Measurements from ENCODE around the gene PVALEF. TPM values are rescaled to one million over a fixed set of nuclear protein-coding genes. Genes with fewer than 3 reads are reported as not detected.

PVALEF gene
- total RNA-seq, 1 donor from 2014 or later, result 0.20 TPM

GRCh38 chr17:81158688-81159590 is 6.4 kb upstream of the PVALEF start:
- DNase-seq (peak; percentile 11), ATAC-seq (no peak)
- intact Hi-C loops (cut with micrococcal nuclease), result no loop called here

DNA sequence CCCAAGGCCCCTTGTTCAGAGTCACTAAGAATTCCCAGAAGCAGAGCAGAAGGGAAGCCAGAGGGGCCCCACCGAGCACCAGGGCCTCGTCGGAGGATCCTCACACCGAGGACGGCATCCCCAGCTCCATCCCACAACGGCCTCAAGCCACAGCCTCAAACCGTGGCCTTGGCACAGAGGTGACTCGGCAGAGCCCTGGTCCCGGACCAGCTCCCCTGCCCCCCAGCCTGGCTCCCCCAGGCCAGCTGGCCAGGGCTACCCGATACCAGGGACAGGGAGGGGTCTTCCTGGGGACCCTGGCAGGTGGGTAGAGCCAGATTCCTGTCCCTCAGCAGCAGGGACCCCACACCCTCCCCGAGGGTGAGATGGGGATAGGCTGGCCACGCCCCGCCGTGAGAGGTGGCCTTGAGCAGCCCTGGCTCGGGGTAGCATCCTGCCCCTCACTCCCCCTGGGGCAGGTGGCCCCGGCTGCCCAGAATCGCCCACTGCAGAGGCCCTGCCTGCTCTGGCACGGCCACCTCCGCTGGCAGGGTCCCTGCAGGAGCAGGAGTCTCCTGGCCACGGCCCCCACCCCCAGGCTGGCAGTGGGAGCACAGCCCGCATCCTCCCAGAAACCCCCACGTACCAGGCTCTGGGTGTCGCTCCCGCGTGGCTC is 5.6 kb upstream of the PVALEF start:
- no peak for ATAC-seq
- intact Hi-C loops (cut with micrococcal nuclease), result no loop called here
- peak; percentile 26 for DNase-seq

DNA sequence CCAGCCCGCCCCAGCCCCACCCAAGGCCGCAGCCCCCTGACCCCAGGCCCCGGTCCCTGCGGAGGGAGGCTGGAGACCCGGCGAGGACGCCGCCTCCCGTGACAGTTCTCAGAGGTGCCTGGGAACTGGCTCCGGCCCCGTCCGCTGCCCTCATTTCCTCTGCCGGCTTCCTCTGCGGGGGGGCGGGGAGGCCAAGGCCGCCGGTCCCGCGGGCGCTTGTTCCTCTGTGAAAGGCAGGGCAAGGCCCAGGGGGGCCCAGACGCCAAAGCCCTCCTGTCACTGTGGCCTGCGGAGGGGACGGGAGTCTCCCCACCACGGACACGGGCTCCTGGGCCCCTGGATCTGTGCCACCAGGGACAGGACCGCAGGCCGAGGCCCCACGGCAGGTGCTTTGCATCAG is 5.0 kb upstream of the PVALEF start:
- intact Hi-C loops (cut with micrococcal nuclease), result no loop called here
- peak; percentile 53 for ATAC-seq
- DNase-seq, result peak; percentile 73

DNA sequence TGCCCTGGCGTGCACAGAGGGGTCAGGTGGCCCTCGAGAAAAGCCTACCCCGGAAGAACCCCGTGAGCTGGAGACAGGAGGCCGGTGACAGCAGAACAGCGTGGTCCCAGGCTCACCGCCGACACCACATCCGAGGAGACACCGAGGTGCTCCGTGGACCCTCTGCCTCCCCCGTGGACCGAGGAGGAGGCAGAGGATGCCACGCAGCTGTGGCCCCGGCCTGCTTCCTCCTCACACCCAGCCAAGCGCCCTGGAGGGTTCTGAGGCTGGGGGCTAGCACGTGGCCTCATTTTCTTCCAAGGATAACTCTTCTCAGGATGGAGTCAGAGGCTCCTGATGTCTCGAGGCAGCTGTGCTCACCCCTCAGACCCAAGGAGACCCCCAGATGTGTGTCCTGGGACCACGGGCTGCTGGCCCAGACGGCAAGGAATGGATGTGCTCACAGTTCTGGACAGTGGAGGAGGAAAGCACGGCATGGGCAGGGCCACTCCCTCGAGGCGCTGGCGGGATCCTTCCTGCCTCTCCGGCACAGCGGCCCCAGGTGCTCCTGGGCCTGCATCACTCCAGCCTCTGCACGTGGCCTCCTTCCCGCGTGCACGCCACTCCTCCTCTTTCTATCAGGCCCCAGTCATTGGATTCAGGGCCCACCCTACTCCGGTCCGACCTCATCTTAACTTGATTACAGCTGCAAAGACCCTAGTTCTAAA is 4.4 kb upstream of the PVALEF start:
- ATAC-seq (no peak), DNase-seq (peak; percentile 27)
- intact Hi-C loops (cut with micrococcal nuclease), result no loop called here

DNA sequence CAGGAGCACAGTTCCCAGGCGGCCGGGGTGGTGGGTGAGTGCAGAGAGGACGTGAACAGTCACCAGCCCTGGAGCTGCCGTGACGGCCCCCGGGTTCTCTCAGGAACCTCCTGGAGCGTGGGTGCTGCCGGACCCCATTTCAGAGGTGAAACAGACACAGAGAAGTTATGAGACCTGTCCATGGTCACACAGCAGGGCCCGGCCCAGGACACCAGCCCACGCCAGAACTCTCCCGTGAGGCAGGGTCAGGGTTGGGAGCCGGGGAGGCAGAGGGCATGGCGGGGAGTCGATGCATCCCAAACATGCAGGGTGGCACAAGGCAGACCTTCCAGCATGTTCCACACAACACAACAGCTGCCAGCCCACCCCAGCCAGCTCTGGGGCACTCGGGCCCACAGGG is 3.8 kb upstream of the PVALEF start:
- intact Hi-C loops (cut with micrococcal nuclease), result no loop called here
- no peak for ATAC-seq
- peak; percentile 14 for DNase-seq

DNA sequence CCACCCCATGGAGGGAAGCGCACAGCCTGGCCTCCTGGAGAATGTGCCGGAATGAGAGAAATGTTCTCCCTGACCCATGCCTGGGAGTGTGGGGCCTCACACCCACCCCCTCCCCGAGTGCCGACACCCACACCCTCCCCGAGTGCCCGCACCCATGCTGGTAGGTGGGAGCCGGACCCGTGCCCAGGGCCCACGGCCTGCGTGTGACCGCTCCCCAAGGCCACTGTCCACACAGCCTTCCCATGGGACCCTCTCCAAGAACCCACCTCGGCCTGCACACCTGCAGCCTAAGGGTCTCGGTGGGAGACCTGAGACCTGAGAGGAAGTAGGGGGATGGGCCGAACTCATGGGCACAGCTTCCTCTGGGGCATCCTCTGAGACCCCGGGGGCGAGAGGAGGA is 3.3 kb upstream of the PVALEF start:
- ATAC-seq (no peak), DNase-seq (no peak)
- intact Hi-C loops (cut with micrococcal nuclease), result no loop called here

- ATAC-seq, result no peak
- DNase-seq, result peak; percentile 20
- intact Hi-C loops (cut with micrococcal nuclease), result no loop called here
These were observed 2.8 kb upstream of the PVALEF start for GRCh38 chr17:81162491-81162890.

DNA sequence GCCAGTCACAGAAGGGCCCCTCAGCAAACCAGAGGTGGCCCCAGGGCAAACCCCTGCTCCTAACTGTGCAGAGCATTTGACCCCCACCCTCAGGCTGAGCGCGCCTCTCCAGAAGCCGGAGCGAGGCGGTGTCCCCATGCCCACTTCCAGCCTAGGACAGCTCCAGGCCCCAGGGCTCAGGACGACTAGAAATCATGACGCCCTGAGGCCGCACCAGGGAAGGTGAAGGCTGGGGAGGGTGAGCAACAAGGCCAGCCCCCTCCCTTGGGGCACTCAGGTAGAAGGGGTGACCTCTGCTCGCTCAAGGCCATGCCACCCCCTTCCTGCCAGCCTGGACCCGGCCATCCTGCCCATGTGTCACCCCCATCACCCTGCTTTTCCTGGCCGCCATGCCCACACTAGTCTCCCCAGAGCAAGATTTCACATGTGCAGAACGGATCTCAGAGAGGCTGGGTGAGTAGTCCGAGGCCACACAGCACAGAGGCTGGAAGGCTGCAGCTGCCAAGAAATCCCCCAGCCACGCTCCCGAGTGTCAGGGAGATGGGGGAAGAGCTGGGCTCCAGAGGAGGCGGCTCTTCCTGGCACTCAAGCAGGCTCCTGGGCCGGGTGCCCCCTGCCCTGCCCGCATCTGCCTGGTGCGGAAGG is 2.1 kb upstream of the PVALEF start:
- DNase-seq (no peak), ATAC-seq (no peak)
- intact Hi-C loops (cut with micrococcal nuclease), result no loop called here

- intact Hi-C loops (cut with micrococcal nuclease), result no loop called here
- no peak for ATAC-seq
- peak; percentile 19 for DNase-seq
These were observed 1.5 kb upstream of the PVALEF start for GRCh38 chr17:81163703-81164370.

DNA sequence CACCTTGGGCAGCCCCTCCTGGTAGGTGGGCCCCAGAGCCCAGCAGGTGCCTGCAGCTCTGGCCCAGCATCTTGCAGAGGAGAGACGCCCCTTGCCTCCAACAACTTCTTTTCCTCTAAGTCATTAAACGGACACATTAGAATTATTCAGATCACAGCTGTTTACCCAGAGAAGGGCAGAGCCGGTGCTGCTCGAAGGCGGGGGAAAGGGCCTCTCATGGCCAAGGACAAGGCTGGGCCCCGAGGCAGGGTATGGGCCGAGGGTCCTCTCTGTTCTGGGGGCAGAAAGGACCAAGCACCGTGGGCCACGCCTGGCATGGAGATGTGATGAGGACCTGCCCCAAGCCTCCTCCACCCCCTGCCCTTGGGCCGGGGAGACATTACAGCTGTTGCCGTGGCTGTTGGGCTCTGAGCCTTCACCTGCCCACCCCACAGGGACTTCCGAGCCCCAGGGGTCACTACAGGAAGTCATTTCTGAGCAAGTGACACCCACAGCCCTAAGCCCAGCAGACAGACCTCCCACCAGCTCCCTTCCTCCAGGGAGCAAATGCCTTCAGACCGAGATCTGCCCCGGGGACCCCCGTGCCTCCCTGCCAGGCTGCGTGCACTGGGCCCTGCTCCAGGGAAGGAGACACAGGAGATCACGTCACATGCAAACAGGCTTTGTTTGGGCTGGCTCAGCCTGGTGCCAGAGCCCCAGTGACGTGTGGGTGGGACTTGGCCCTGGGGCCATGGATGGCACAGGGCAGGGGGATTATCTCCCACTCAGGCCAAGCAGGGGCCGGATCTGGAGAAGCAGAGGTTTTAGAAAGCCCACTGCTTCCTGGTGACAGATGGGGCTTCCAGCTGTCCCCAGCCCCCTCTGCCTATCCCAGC is 699 bp upstream of the PVALEF start:
- ATAC-seq (peak; percentile 33), DNase-seq (peak; percentile 32)
- intact Hi-C loops (cut with micrococcal nuclease), result no loop called here

DNA sequence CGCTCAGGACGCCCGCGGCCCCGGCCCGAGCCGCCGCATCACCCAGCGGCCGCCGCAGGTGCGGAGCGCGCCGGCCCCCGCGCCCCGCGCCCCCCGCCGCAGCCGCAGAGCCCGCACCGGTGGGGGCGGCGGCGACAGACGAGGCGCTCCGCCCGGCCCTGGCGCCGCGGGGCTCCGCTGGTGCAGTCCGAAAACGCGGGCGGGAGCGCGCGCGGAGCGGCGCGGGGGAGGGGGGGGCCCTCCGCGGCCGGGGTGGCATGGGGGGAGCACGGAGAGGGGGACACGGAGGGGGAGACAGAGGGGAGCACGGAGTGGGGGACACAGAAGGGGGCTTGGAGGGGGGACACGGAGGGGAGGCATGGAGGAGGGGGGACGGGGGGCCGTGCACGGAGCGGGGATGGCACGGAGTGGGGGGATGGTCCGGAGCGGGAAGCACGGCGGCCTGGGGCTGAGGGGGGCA is 756 bp downstream of the PVALEF start, which contains the start of gene AATK:
Gene AATK (minus strand): TSS at position 189 of the 460 bp plus-strand sequence. CDS start 229 bp downstream, outside the sequence.
- DNase-seq (peak; percentile 26), ATAC-seq (no peak)
- intact Hi-C loops (cut with micrococcal nuclease), result no loop called here

- DNase-seq (no peak), ATAC-seq (no peak)
- intact Hi-C loops (cut with micrococcal nuclease), result no loop called here
These were observed 1.9 kb downstream of the PVALEF start for GRCh38 chr17:81167194-81167524.

DNA sequence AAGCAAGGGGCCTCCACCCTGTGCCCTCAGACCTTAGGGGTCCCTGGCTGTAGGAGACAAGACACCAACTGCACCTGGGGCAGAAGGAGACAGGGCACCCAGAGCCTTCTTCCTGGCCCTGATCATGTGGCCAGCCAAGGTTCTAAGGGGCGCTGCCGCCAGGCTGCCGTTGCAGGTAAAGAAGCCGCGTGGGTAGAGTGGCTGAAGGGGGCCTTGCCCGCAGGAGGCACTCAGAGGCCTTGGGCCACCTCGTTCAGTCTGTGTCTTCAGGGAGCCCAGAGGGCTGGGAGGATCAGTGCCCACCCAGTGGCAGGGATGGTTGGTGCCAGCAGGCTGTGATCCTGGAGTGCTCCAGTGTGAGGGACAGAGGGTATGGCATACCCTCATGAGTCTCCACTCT is 2.3 kb downstream of the PVALEF start:
- ATAC-seq, result no peak
- intact Hi-C loops (cut with micrococcal nuclease), result no loop called here
- DNase-seq, result no peak

- no peak for DNase-seq
- intact Hi-C loops (cut with micrococcal nuclease), result no loop called here
- ATAC-seq, result no peak
These were observed 4.6 kb downstream of the PVALEF start for GRCh38 chr17:81169870-81170309.

GRCh38 chr17:81170727-81171494 is 5.6 kb downstream of the PVALEF start:
- intact Hi-C loops (cut with micrococcal nuclease), result no loop called here
- ATAC-seq (no peak), DNase-seq (no peak)

DNA sequence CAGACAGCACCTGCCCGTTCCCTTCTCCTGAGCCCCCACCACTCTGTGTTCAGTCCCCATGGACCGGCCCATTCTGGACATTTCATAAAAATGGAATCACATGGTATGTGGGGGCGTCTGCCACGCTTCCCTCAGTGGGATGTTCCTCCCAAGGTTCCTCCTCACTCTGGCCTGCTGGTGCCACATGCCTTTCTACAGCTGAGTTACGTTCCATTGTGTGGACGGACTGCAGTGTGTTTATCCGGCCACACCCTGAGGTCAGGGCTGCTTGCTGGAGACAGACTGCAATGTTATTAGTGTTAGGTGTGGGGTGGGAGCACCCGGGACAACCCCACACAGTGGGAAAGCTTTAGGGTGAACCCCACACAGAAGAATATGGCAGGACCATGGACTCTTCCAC is 6.6 kb downstream of the PVALEF start:
- intact Hi-C loops (cut with micrococcal nuclease), result no loop called here
- no peak for DNase-seq
- ATAC-seq, result no peak

DNA sequence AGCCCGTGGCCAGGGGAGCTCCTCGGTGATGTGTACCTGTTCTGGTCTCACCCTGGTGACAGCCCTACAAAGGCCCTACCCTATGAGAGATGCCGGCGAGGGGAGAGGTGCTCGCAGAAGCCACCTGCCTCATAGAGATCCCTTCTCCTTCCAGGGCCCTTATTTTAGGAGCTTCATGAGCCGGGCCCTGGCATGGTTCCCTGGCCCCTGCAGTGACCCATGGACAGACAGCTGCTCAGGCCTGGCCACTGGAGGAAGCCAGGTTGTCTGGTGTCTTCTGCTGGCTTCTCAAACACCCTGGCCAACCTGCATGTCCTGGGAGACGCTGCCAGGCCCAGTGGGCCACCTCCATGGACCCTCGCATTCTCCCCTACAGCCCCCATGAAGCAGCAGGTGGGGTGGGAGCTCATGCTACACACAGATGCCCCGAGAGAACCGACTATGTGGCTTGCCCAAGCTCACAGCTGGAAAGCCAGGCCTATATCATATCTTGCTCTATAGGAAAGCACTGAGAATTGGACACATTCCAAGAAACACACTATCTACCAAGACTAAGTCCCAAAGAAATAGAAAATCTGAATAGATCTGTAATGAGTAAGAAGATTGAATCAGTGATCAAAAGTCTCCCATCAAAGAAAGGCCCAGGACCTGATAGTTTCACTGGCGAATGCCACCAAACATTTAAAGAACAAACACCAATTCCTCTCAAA is 7.9 kb downstream of the PVALEF start:
- intact Hi-C loops (cut with micrococcal nuclease), result no loop called here
- no peak for ATAC-seq
- no peak for DNase-seq
